Endothelial cell of umbilical vein (primary cell): ENCODE measurements around the gene GRID1. TPM values are rescaled to one million over a fixed set of nuclear protein-coding genes. Genes with fewer than 3 reads are reported as not detected.

Experiments
- BruUV-seq: library from RNA; stranded (reverse); fragments of 400-500 nt; replicated peaks from 2 replicates; lab custom pipeline; 2021; lab: Mats Ljungman, UMichigan
- CTCF ChIA-PET: fragments of 300-600, 350-600 bp; sonication (Branson Sonifier 250); formaldehyde crosslinking; loops from one replicate; lab custom pipeline; 2021; ENCODE audit warnings: antibody characterized with exemption, inconsistent platforms; lab: Charles Lee
- POLR2A ChIA-PET: fragments of 300-600, 350-600 bp; sonication (Branson Sonifier 250); formaldehyde crosslinking; loops from one replicate; lab custom pipeline; 2021; ENCODE audit warnings: antibody characterized with exemption, inconsistent platforms; lab: Charles Lee
- DNase-seq: peaks from one replicate; pipeline ENCODE4 v3.0.0-alpha.2; 2011; ENCODE audit warnings: low read depth, low spot score
- FAIRE-seq: peaks from 2 replicates; lab custom pipeline; 2011; peaks lifted over from hg19 to GRCh38; lab: Jason Lieb, UNC
- H2AFZ ChIP-seq: 2 replicates; pipeline ENCODE4 v1.6.0; 2012; ENCODE audit warnings: low read depth, low read length, control low read depth, inconsistent platforms
- H3K27ac ChIP-seq: 2 replicates; pipeline ENCODE4 v1.5.1; 2011; ENCODE audit warnings: low read depth, mild to moderate bottlenecking, control low read depth, low read length, moderate library complexity; ENCODE audit not compliant: insufficient read depth
- H3K27me3 ChIP-seq, 2 experiments: 2 replicates each; pipeline versions ENCODE4 v1.6.0 to v1.6.1; 2011; ENCODE audit warnings: low read length in 2 of 2, mixed read lengths in 1 of 2; ENCODE audit not compliant: control insufficient read depth in 2 of 2, insufficient read depth in 2 of 2
- H3K36me3 ChIP-seq, 2 experiments: 2 replicates in 1 of 2; 3 replicates in 1 of 2; pipeline ENCODE4 v1.5.1; 2011; ENCODE audit warnings: low read length in 2 of 2, mild to moderate bottlenecking in 1 of 2, moderate library complexity in 1 of 2; ENCODE audit not compliant: control insufficient read depth in 2 of 2, insufficient read depth in 2 of 2; ENCODE audit errors: extremely low read depth in 1 of 2
- H3K4me1 ChIP-seq: 3 replicates; pipeline ENCODE4 v1.5.1; 2011; ENCODE audit warnings: mild to moderate bottlenecking, low read length; ENCODE audit not compliant: control insufficient read depth, insufficient read depth; ENCODE audit errors: extremely low read depth
- H3K4me2 ChIP-seq: 2 replicates; pipeline ENCODE4 v1.6.1; 2011; ENCODE audit warnings: low read length, control low read depth, mixed read lengths; ENCODE audit not compliant: insufficient read depth
- H3K4me3 ChIP-seq, 3 experiments: fragments of 200-600 bp in 1 of 3; sonication (generic), shearing (Covaris generic) in 1 of 3; replicated peaks in 1 of 3; 2 replicates each; pipeline ENCODE4 v1.5.1; 2011 to 2016; ENCODE audit warnings: control low read depth in 3 of 3, low read length in 3 of 3, mild to moderate bottlenecking in 2 of 3, inconsistent platforms in 1 of 3, low read depth in 1 of 3, moderate library complexity in 1 of 3; ENCODE audit not compliant: insufficient read depth in 1 of 3
- H3K79me2 ChIP-seq: 2 replicates; pipeline ENCODE4 v1.6.0; 2012; ENCODE audit warnings: low read length, inconsistent platforms; ENCODE audit not compliant: control insufficient read depth, insufficient read depth
- H3K9ac ChIP-seq: replicated peaks from 2 replicates; pipeline ENCODE3; 2011; ENCODE audit warnings: low read length, control low read depth; ENCODE audit not compliant: insufficient read depth; ENCODE audit errors: extremely low read depth
- H3K9me1 ChIP-seq: replicated peaks from 3 replicates; pipeline ENCODE4 v1.6.0; 2011; ENCODE audit warnings: mild to moderate bottlenecking, low read length; ENCODE audit not compliant: control insufficient read depth, insufficient read depth; ENCODE audit errors: extremely low read depth
- H3K9me3 ChIP-seq: replicated peaks from 2 replicates; pipeline ENCODE4 v1.5.1; 2012; ENCODE audit warnings: low read length, inconsistent platforms; ENCODE audit not compliant: control insufficient read depth, insufficient read depth
- H4K20me1 ChIP-seq: replicated peaks from 2 replicates; pipeline ENCODE3; 2011; ENCODE audit warnings: mild to moderate bottlenecking, low read length; ENCODE audit not compliant: control insufficient read depth, insufficient read depth; ENCODE audit errors: extremely low read depth
- CTCF ChIP-seq, 2 donors: IDR thresholded peaks; 1 replicate in 1 of 2; 2 replicates in 1 of 2; pipeline ENCODE4 v1.5.1; 2011; ENCODE audit warnings: low read length in 2 of 2, mild to moderate bottlenecking in 2 of 2, moderate library complexity in 2 of 2, control low read depth in 1 of 2, inconsistent platforms in 1 of 2, low read depth in 1 of 2; ENCODE audit not compliant: insufficient read depth in 1 of 2; ENCODE audit errors: extremely low read depth in 1 of 2
- EZH2 ChIP-seq: IDR thresholded peaks from 2 replicates; pipeline ENCODE4 v1.6.1; 2012; ENCODE audit warnings: borderline replicate concordance, low read depth, mild to moderate bottlenecking, moderate library complexity, low read length, inconsistent platforms; ENCODE audit not compliant: severe bottlenecking
- FOS ChIP-seq: IDR thresholded peaks from 2 replicates; pipeline ENCODE4 v1.6.1; 2011; ENCODE audit warnings: mild to moderate bottlenecking, low read length, moderate library complexity, borderline replicate concordance; ENCODE audit not compliant: insufficient read depth
- GATA2 ChIP-seq: IDR thresholded peaks from 2 replicates; pipeline ENCODE4 v1.7.0; 2011; ENCODE audit warnings: low read depth, mild to moderate bottlenecking, moderate library complexity, mixed read lengths, low read length; ENCODE audit not compliant: insufficient read length, insufficient read depth
- JUN ChIP-seq: IDR thresholded peaks from 2 replicates; pipeline ENCODE4 v1.6.1; 2011; ENCODE audit warnings: borderline replicate concordance, low read depth; ENCODE audit not compliant: insufficient read length, insufficient read depth
- MYC ChIP-seq: IDR thresholded peaks from one replicate; pipeline ENCODE4 v1.6.1; 2011; ENCODE audit warnings: mild to moderate bottlenecking, low read depth, low read length
- POLR2A ChIP-seq: IDR thresholded peaks from 2 replicates; pipeline ENCODE4 v1.6.1; 2012; ENCODE audit warnings: low read depth, mild to moderate bottlenecking, control low read depth, low read length
- POLR2AphosphoS5 ChIP-seq: IDR thresholded peaks from 2 replicates; pipeline ENCODE4 v1.6.1; 2012; ENCODE audit warnings: low read depth, mild to moderate bottlenecking, control low read depth, low read length, moderate library complexity; ENCODE audit not compliant: insufficient read depth
- dilution Hi-C: fragments of 300-500 bp; cut with MboI; formaldehyde crosslinking; loops from one replicate; pipeline ENCODE4 v1.15.0; 2019; ENCODE audit warnings: low sequenced_read_pairs; ENCODE audit not compliant: extremely low pct_ligation_motif_present
- intact Hi-C: fragments of 100-400 bp; cut with micrococcal nuclease; formaldehyde crosslinking; loops from one replicate; pipeline ENCODE4 v1.10.0; 2022
- polyA plus RNA-seq, 4 experiments: library from polyadenylated mRNA; depleted of rRNA in 3 of 4; stranded (reverse) in 3 of 4; unstranded in 1 of 4; fragments of >200 nt; gene quantifications; 2 replicates each; pipeline versions ENCODE4 v1.2.1 to v1.2.3, GENCODE V29; 2011 to 2012; ENCODE audit warnings: missing spikeins in 1 of 4
- total RNA-seq: library from RNA; stranded (reverse); gene quantifications from 2 replicates; pipeline ENCODE4 v1.2.3, GENCODE V29; 2021
- TF ChIP-seq, protein P1 (sequence below): IDR thresholded peaks from 2 replicates; pipeline ENCODE4 v1.6.1; 2011; ENCODE audit not compliant: insufficient read depth, insufficient read length

Gene GRID1
- total and polyA plus RNA-seq, 2 donors (not counting 3 experiments of a cell fraction or from before 2014, with no cell fraction given) = not detected

- Histone ChIP-seq H3K4me3 (no peak overlapping the region), H2AFZ (no peak overlapping the region), H3K27ac (no peak overlapping the region), H3K9me1 (no peaks in the 10 kb centered on the region), H3K9ac (no peak overlapping the region), H3K4me2 (no peak overlapping the region), H4K20me1 (no peaks in the 10 kb centered on the region), H3K36me3 (no peaks in the 10 kb centered on the region), H3K4me1 (no peaks in the 10 kb centered on the region), H3K27me3 (no peaks in the 10 kb centered on the region), H3K79me2 (no peaks in the 10 kb centered on the region), H3K9me3 (no peaks in the 10 kb centered on the region)
- TF ChIP-seq FOS = no peak
- no peak for TF ChIP-seq GATA2
- TF ChIP-seq, protein P1, sequence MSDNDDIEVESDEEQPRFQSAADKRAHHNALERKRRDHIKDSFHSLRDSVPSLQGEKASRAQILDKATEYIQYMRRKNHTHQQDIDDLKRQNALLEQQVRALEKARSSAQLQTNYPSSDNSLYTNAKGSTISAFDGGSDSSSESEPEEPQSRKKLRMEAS = no peak
- TF ChIP-seq POLR2A = no peak
- no peak for TF ChIP-seq JUN
- no peak for TF ChIP-seq MYC
- no peak for TF ChIP-seq POLR2AphosphoS5
- TF ChIP-seq EZH2 = no peak
- no peak for TF ChIP-seq CTCF (IDR thresholded peaks at IDR 0.05; ENCODE audit: extremely low read depth in 1 of 2, insufficient read depth in 1 of 2, low read depth in 1 of 2, low read length in 2 of 2)
- ChIA-PET POLR2A (no interaction called here), CTCF (no interaction called here)
- BruUV-seq = no TSS peak
- intact Hi-C loops = no loop called here
- FAIRE-seq = no peak
- DNase-seq = no peak
- dilution Hi-C loops = no loop called here
Observed at GRCh38 chr10:86060386-86061277, 306.0 kb downstream of the GRID1 start.
